AG04450 (cell line): Measurements from ENCODE around the gene KLF3. TPM values are rescaled to one million over a fixed set of nuclear protein-coding genes. Genes with fewer than 3 reads are reported as not detected.
"Not testable (repeated sequence)": the region's sequence is repeated elsewhere in the genome, so short reads cannot be mapped to it uniquely, and the experiment has no call there.

Experiments used
- CTCF ChIA-PET: fragments of 300-600, 350-600 bp; formaldehyde crosslinking; extraction: SDS; loops from one replicate; lab custom pipeline; 2022; ENCODE audit warnings: antibody characterized with exemption, inconsistent platforms; lab: Charles Lee
- POLR2A ChIA-PET: fragments of 350-600 bp; formaldehyde crosslinking; extraction: SDS; loops from one replicate; lab custom pipeline; 2021; ENCODE audit warnings: antibody characterized with exemption, inconsistent platforms; lab: Yijun Ruan, JAX
- DNase-seq: peaks from one replicate; pipeline ENCODE4 v3.0.0-alpha.2; 2011; ENCODE audit warnings: low read depth, low spot score
- H3K27ac ChIP-seq: one replicate; pipeline ENCODE4 v1.5.1; 2012; ENCODE audit warnings: low read depth, low read length, control low read depth
- H3K27me3 ChIP-seq: one replicate; pipeline ENCODE4 v1.6.0; 2012; ENCODE audit warnings: low read length; ENCODE audit not compliant: control insufficient read depth, insufficient read depth
- H3K4me3 ChIP-seq: 2 replicates; pipeline ENCODE4 v1.5.1; 2011; ENCODE audit warnings: mild to moderate bottlenecking, low read depth, low read length, control low read depth
- H3K9me3 ChIP-seq: 2 replicates; pipeline ENCODE4 v1.5.1; 2012; ENCODE audit warnings: low read length; ENCODE audit not compliant: control insufficient read depth, insufficient read depth
- polyA plus RNA-seq: library from polyadenylated mRNA; depleted of rRNA; stranded (reverse); fragments of >200 nt; gene quantifications from 2 replicates; pipeline ENCODE4 v1.2.3, GENCODE V29; 2011
- TF ChIP-seq, protein P1 (sequence below): IDR thresholded peaks from 2 replicates; pipeline ENCODE4 v1.5.1; 2011; ENCODE audit warnings: low read depth, low read length, control low read depth, inconsistent platforms

The KLF3 gene
- polyA plus RNA-seq, 1 experiment: 24.3 TPM

DNA sequence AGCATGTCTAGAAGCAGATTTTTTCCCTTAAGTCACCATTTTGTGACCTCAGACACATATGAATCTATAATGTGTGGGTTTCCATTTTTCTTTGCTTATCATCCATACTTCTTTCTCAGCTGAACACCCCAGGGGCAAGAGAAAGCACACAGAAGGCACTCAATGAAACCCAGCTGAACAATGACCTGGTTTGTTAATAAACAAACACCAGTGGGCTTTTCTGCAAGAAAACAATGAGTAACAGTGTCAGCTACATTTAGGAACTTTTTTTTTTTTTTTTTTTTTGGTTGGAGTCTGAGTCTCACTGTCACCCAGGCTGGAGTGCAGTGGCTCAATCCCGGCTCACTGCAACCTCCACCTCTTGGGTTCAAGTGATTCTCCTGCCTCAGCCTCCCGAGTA, 40.7 kb upstream of the KLF3 start:
- no peak for DNase-seq
- no peak overlapping the region for H3K4me3 ChIP-seq
- ChIA-PET POLR2A (no interaction called here), CTCF (interaction anchor here (0.6 kb wide), 1 partner anchor 179 kb away, joined by 3 read pairs; no protein-coding TSS in a partner anchor)
- peaks cover 6% of the 10 kb centered on the region; the same call in 1 of the 2 replicates for H3K9me3 ChIP-seq
- H3K27me3 ChIP-seq: no peaks in the 10 kb centered on the region
- H3K27ac ChIP-seq: no peak overlapping the region
- TF ChIP-seq, protein P1, sequence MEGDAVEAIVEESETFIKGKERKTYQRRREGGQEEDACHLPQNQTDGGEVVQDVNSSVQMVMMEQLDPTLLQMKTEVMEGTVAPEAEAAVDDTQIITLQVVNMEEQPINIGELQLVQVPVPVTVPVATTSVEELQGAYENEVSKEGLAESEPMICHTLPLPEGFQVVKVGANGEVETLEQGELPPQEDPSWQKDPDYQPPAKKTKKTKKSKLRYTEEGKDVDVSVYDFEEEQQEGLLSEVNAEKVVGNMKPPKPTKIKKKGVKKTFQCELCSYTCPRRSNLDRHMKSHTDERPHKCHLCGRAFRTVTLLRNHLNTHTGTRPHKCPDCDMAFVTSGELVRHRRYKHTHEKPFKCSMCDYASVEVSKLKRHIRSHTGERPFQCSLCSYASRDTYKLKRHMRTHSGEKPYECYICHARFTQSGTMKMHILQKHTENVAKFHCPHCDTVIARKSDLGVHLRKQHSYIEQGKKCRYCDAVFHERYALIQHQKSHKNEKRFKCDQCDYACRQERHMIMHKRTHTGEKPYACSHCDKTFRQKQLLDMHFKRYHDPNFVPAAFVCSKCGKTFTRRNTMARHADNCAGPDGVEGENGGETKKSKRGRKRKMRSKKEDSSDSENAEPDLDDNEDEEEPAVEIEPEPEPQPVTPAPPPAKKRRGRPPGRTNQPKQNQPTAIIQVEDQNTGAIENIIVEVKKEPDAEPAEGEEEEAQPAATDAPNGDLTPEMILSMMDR: no peak

DNA sequence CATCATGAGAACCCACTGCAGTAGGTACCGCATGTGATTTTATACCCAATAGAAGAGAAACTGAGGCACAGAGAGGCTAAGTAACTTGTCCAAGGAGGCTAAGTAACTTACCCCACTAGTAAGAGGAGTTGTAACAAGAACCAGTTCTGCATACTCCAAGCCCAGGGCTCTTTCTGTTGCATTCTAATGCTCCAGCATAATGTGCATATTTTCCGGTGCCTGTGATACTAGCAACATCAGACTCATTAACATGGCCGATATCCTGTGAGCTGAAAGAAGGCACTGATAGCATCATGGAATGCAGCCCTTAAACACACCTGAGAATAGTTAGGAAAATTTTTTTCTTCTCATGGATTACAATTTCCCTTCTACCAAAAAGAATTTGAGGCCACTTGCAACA, 39.7 kb upstream of the KLF3 start:
- H3K27ac ChIP-seq: no peak overlapping the region
- TF ChIP-seq, protein P1: no peak
- DNase-seq: no peak
- CTCF ChIA-PET: no interaction called here
- no peak overlapping the region for H3K4me3 ChIP-seq
- H3K9me3 ChIP-seq: peaks cover 6% of the 10 kb centered on the region; the same call in 1 of the 2 replicates
- no peaks in the 10 kb centered on the region for H3K27me3 ChIP-seq
- POLR2A ChIA-PET: no interaction called here

DNA sequence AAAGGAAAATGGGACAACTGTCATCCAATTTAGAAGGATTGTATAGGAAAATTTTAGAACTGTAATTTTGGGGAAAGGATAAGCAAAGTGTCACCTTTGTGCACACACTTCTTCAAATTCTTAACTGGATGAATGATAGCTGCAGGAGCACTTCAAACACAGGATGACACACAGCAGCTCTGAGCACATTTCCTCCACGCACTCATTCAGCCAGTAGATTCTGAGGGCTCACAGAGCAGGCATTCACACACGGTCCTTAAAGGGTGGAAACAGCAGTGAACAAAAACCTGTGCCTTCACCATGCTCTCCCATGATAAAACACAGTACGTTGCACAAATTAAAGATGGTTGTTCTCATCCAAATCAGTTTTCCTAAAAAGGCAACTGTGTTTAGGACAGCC, 38.5 kb upstream of the KLF3 start:
- no peak overlapping the region for H3K27ac ChIP-seq
- no peak overlapping the region for H3K4me3 ChIP-seq
- ChIA-PET POLR2A (no interaction called here), CTCF (no interaction called here)
- no peak for DNase-seq
- H3K27me3 ChIP-seq: no peaks in the 10 kb centered on the region
- peaks cover 6% of the 10 kb centered on the region; the same call in 1 of the 2 replicates for H3K9me3 ChIP-seq
- TF ChIP-seq, protein P1: no peak

DNA sequence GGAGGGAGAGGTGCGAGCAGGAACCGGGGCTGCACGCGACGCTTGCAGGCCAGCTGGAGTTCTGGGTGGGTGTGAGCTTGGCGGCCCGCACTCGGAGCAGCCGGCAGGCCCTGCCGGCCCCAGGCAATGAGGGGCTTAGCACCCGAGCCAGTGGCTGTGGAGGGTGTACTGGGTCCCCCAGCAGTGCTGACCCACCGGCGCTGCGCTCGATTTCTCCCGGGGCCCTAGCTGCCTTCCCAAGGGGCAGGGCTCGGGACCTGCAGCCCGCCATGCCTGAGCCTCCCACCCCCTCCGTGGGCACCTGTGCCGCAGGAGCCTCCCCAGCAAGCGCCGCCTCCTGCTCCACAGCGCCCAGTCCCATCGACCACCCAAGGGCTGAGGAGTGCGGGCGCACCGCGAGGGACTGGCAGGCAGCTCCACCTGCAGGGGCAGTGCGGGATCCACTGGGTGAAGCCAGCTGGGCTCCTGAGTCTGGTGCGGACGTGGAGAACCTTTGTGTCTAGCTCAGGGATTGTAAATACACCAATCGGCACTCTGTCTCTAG, 37.0 kb upstream of the KLF3 start:
- CTCF ChIA-PET, POLR2A ChIA-PET, H3K4me3 ChIP-seq, DNase-seq, H3K9me3 ChIP-seq, H3K27me3 ChIP-seq, H3K27ac ChIP-seq: not testable (repeated sequence)

DNA sequence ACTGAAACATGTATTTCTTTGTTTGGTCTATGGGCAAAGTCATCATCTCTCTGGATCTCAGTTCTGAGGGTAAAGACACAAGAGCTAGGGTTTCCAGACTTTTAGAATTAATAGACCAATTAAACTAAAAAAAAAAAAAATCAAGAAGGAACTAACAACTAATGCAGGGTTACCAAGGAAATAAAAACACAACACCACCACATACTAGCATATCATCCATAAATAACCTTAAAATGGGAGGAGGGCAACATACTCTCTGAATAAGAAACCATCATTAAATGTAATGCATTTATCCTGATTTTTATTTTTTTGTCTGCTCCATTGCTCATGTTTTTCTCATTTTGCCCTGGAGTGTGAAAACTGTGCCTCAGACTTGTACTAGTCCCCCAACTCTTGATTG, 33.5 kb upstream of the KLF3 start:
- POLR2A ChIA-PET: no interaction called here
- TF ChIP-seq, protein P1: no peak
- H3K4me3 ChIP-seq: no peak overlapping the region
- CTCF ChIA-PET: no interaction called here
- peaks cover 6% of the 10 kb centered on the region; the same call in 1 of the 2 replicates for H3K9me3 ChIP-seq
- DNase-seq: no peak
- no peak overlapping the region for H3K27ac ChIP-seq
- H3K27me3 ChIP-seq: no peaks in the 10 kb centered on the region
